IMR-90 (cell line): ENCODE measurements around the gene CENPU. TPM values are rescaled to one million over a fixed set of nuclear protein-coding genes. Genes with fewer than 3 reads are reported as not detected.
"Not testable (repeated sequence)": the region's sequence is repeated elsewhere in the genome, so short reads cannot be mapped to it uniquely, and the experiment has no call there.

Experiments used
- ATAC-seq: fragments of 200-7000 bp; cut with Tn5 transposase; 2 replicates; pipeline ENCODE4 v1.9.1; 2020; ENCODE audit warnings: low read depth, mild to moderate bottlenecking, moderate library complexity
- BruUV-seq: library from RNA; stranded (reverse); fragments of 400-500 nt; replicated peaks from 2 replicates; lab custom pipeline; 2021; lab: Mats Ljungman, UMichigan
- CTCF ChIA-PET: fragments of 300-600 bp; formaldehyde crosslinking; extraction: SDS; loops from one replicate; lab custom pipeline; 2021; ENCODE audit warnings: antibody characterized with exemption; lab: Yijun Ruan, JAX
- POLR2A ChIA-PET: fragments of 300-600 bp; sonication (Branson Sonifier 250); formaldehyde crosslinking; loops from one replicate; lab custom pipeline; 2022; ENCODE audit warnings: antibody characterized with exemption; ENCODE audit not compliant: unreplicated experiment; lab: Charles Lee
- DNase-seq: peaks from one replicate; pipeline ENCODE4 v3.0.0; 2013
- H2AFZ ChIP-seq: replicated peaks from 2 replicates; pipeline ENCODE3; 2013; ENCODE audit warnings: low read length, mild to moderate bottlenecking; ENCODE audit not compliant: poor library complexity
- H2AK5ac ChIP-seq: 2 replicates; pipeline ENCODE4 v1.6.1; 2013; ENCODE audit warnings: low read depth, low read length, inconsistent platforms
- H2AK9ac ChIP-seq: replicated peaks from 2 replicates; pipeline ENCODE3; 2013; ENCODE audit warnings: mild to moderate bottlenecking, low read depth, low read length, moderate library complexity; ENCODE audit not compliant: poor library complexity
- H2BK120ac ChIP-seq: 2 replicates; pipeline ENCODE4 v1.6.1; 2013; ENCODE audit warnings: low read depth, low read length, inconsistent platforms
- H2BK15ac ChIP-seq: 3 replicates; pipeline ENCODE4 v1.6.1; 2013; ENCODE audit warnings: low read depth, low read length, inconsistent platforms
- H2BK20ac ChIP-seq: 2 replicates; pipeline ENCODE4 v1.6.1; 2013; ENCODE audit warnings: low read depth, mild to moderate bottlenecking, inconsistent platforms, low read length, moderate library complexity
- H2BK5ac ChIP-seq: 2 replicates; pipeline ENCODE4 v1.6.1; 2013; ENCODE audit warnings: mild to moderate bottlenecking, low read depth, low read length, inconsistent platforms; ENCODE audit not compliant: poor library complexity, severe bottlenecking
- H3K14ac ChIP-seq: replicated peaks from 2 replicates; pipeline ENCODE4 v1.6.1; 2013; ENCODE audit warnings: low read depth, low read length, inconsistent platforms
- H3K18ac ChIP-seq: 2 replicates; pipeline ENCODE4 v1.6.1; 2013; ENCODE audit warnings: low read depth, low read length, control low read depth
- H3K23ac ChIP-seq: 2 replicates; pipeline ENCODE4 v1.6.1; 2013; ENCODE audit warnings: low read depth, low read length, inconsistent platforms
- H3K27ac ChIP-seq: 2 replicates; pipeline ENCODE4 v1.5.1; 2013; ENCODE audit warnings: mild to moderate bottlenecking, control low read depth, low read length; ENCODE audit not compliant: insufficient read depth
- H3K27me3 ChIP-seq: 2 replicates; pipeline ENCODE4 v1.6.1; 2013; ENCODE audit warnings: low read length; ENCODE audit not compliant: control insufficient read depth, insufficient read depth
- H3K36me3 ChIP-seq: 2 replicates; pipeline ENCODE4 v1.6.1; 2013; ENCODE audit warnings: low read length, mixed read lengths; ENCODE audit not compliant: control insufficient read depth, insufficient read depth
- H3K4ac ChIP-seq: 2 replicates; pipeline ENCODE4 v1.6.1; 2013; ENCODE audit warnings: low read depth, low read length, inconsistent platforms
- H3K4me1 ChIP-seq: 2 replicates; pipeline ENCODE4 v1.6.1; 2013; ENCODE audit warnings: low read length, mixed read lengths; ENCODE audit not compliant: control insufficient read depth, insufficient read depth
- H3K4me2 ChIP-seq: 2 replicates; pipeline ENCODE4 v1.6.1; 2013; ENCODE audit warnings: low read depth, mild to moderate bottlenecking, control low read depth, low read length, moderate library complexity
- H3K4me3 ChIP-seq: 2 replicates; pipeline ENCODE4 v1.5.1; 2013; ENCODE audit warnings: low read depth, mild to moderate bottlenecking, control low read depth, low read length, moderate library complexity; ENCODE audit not compliant: insufficient read depth
- H3K56ac ChIP-seq: 2 replicates; pipeline ENCODE4 v1.6.1; 2013; ENCODE audit warnings: low read length, inconsistent platforms; ENCODE audit not compliant: insufficient read depth; ENCODE audit errors: extremely low read depth
- H3K79me1 ChIP-seq, 2 experiments: 2 replicates each; pipeline ENCODE4 v1.6.1; 2013; ENCODE audit warnings: low read length in 2 of 2, inconsistent platforms in 1 of 2, low read depth in 1 of 2
- H3K9ac ChIP-seq: 2 replicates; pipeline ENCODE4 v1.6.1; 2013; ENCODE audit warnings: low read depth, low read length, control low read depth
- H3K9me1 ChIP-seq: 2 replicates; pipeline ENCODE4 v1.6.1; 2013; ENCODE audit warnings: low read length, inconsistent platforms; ENCODE audit not compliant: insufficient read depth
- H3K9me3 ChIP-seq: 2 replicates; pipeline ENCODE4 v1.6.1; 2013; ENCODE audit warnings: low read length; ENCODE audit not compliant: control insufficient read depth, insufficient read depth
- H4K20me1 ChIP-seq: 2 replicates; pipeline ENCODE4 v1.6.1; 2013; ENCODE audit warnings: low read length, inconsistent platforms; ENCODE audit not compliant: insufficient read depth
- H4K5ac ChIP-seq: 2 replicates; pipeline ENCODE4 v1.6.1; 2013; ENCODE audit warnings: mild to moderate bottlenecking, low read depth, low read length, control low read depth
- H4K8ac ChIP-seq, 2 experiments: 2 replicates each; pipeline ENCODE4 v1.6.1; 2013; ENCODE audit warnings: low read depth in 2 of 2, low read length in 2 of 2, control low read depth in 1 of 2, inconsistent platforms in 1 of 2
- H4K91ac ChIP-seq: 2 replicates; pipeline ENCODE4 v1.6.1; 2013; ENCODE audit warnings: low read depth, low read length, inconsistent platforms; ENCODE audit not compliant: insufficient read depth
- CEBPB ChIP-seq: IDR thresholded peaks from 2 replicates; pipeline ENCODE4 v1.6.1; 2012; ENCODE audit warnings: low read depth, low read length, improper control_type of control experiment
- NFE2L2 ChIP-seq: fragments of 150-350 bp; IDR thresholded peaks from 2 replicates; pipeline ENCODE4 v1.6.1; 2016; ENCODE audit warnings: low read depth, mild to moderate bottlenecking, low read length
- POLR2A ChIP-seq: IDR thresholded peaks from 2 replicates; pipeline ENCODE4 v1.6.1; 2012; ENCODE audit warnings: mild to moderate bottlenecking, low read depth, low read length
- RAD21 ChIP-seq: IDR thresholded peaks from 2 replicates; pipeline ENCODE4 v1.6.1; 2012; ENCODE audit warnings: low read length, improper control_type of control experiment
- USF2 ChIP-seq: fragments of 150-350 bp; IDR thresholded peaks from 2 replicates; pipeline ENCODE4 v1.6.1; 2017; ENCODE audit warnings: mild to moderate bottlenecking, antibody characterized with exemption, low read length, low read depth
- WGBS, 2 experiments: methylation state at CpG; one replicate each; pipeline versions ENCODE4 v1.1.5 to v1.1.7; 2013; ENCODE audit warnings: missing lambda C conversion rate in 2 of 2; ENCODE audit not compliant: insufficient read length in 1 of 2; ENCODE audit errors: extremely low coverage in 2 of 2; 5-methylcytosine and 5-hydroxymethylcytosine counted together
- dilution Hi-C: fragments of 300-500 bp; cut with HindIII; formaldehyde crosslinking; loops from one replicate; pipeline ENCODE4 v1.14.3; 2018; ENCODE audit warnings: low sequenced_read_pairs; ENCODE audit not compliant: unreplicated experiment
- in situ Hi-C: fragments of 300-500 bp; cut with MboI; formaldehyde crosslinking; loops from 3 replicates; pipeline ENCODE4 v1.14.3; 2019; ENCODE audit warnings: low sequenced_read_pairs, inconsistent platforms, mixed read lengths
- intact Hi-C: fragments of 100-400 bp; cut with micrococcal nuclease; formaldehyde crosslinking; loops from 2 replicates; pipeline ENCODE4 v1.10.0; 2022
- polyA plus RNA-seq, 3 experiments: library from polyadenylated mRNA; depleted of rRNA; stranded (reverse); fragments of >200 nt; gene quantifications; 2 replicates each; pipeline ENCODE4 v1.2.3, GENCODE V29; 2012; ENCODE audit warnings: low replicate concordance in 1 of 3
- total RNA-seq: library from RNA; depleted of rRNA; stranded (reverse); fragments of >200 nt; gene quantifications from 2 replicates; pipeline ENCODE4 v1.2.3, GENCODE V29; 2012
- TF ChIP-seq, protein P1 (sequence below): conservative IDR thresholded peaks from 2 replicates; pipeline ENCODE4 v1.5.1; 2012; ENCODE audit warnings: mild to moderate bottlenecking, low read depth, low read length, improper control_type of control experiment

Gene CENPU
- total and polyA plus RNA-seq, 2 of the 4 experiments (the other 2 are of a cell fraction) = 13.6 to 14.6 TPM

DNA sequence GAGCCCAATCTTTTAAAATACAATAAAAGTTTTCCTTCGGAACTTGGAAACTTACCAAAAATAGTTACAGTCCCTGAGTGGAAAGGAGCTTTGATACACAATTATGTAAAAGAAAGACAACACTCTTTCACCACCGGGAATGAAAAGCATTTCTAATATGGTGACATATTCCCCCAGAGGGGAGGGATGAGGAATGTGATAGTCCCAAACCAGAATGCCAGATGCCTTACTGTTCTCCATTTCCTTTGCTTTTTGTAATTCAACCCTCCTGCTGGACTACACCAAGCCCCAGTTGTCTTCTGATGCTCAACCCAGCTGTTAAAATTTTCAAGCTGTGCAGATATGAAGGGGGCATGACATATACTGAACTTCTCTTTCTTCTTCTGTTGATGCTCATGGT is 80.2 kb downstream of the CENPU start:
- H3K4ac ChIP-seq = no peak overlapping the region; the same call in 1 of the 2 replicates
- dilution Hi-C loops (no loop called here), in situ Hi-C loops (no loop called here), intact Hi-C loops (no loop called here)
- no peak overlapping the region; the same call in 1 of the 2 replicates for H3K23ac ChIP-seq
- H2BK20ac ChIP-seq = no peak overlapping the region
- no peak overlapping the region for H3K56ac ChIP-seq
- H3K4me3 ChIP-seq = no peak overlapping the region
- ATAC-seq = peak; percentile 5
- H2BK5ac ChIP-seq = peak overlapping the region; percentile 76
- peaks cover 10 to 15% of the 10 kb centered on the region in 2 experiments for H3K79me1 ChIP-seq
- 0 out of 2 replicates have a peak, but pooled peaks cover 1% of the 10 kb centered on the region for H3K36me3 ChIP-seq
- peaks cover 3% of the 10 kb centered on the region for H3K4me1 ChIP-seq
- WGBS, 2 experiments = no CpG with 5 or more reads among the region's 2 CpGs
- peak overlapping the region; percentile 41; the same call in 1 of the 2 replicates for H2BK120ac ChIP-seq
- H3K9ac ChIP-seq = no peak overlapping the region
- no TSS peak for BruUV-seq
- no peaks in the 10 kb centered on the region for H4K20me1 ChIP-seq
- no peak overlapping the region for H4K91ac ChIP-seq
- peak overlapping the region; percentile 15; the same call in 1 of the 2 replicates for H3K27ac ChIP-seq
- H2AK9ac ChIP-seq = no peak overlapping the region
- TF ChIP-seq CEBPB (no peak), USF2 (no peak), RAD21 (no peak), NFE2L2 (no peak), POLR2A (no peak)
- TF ChIP-seq, protein P1, sequence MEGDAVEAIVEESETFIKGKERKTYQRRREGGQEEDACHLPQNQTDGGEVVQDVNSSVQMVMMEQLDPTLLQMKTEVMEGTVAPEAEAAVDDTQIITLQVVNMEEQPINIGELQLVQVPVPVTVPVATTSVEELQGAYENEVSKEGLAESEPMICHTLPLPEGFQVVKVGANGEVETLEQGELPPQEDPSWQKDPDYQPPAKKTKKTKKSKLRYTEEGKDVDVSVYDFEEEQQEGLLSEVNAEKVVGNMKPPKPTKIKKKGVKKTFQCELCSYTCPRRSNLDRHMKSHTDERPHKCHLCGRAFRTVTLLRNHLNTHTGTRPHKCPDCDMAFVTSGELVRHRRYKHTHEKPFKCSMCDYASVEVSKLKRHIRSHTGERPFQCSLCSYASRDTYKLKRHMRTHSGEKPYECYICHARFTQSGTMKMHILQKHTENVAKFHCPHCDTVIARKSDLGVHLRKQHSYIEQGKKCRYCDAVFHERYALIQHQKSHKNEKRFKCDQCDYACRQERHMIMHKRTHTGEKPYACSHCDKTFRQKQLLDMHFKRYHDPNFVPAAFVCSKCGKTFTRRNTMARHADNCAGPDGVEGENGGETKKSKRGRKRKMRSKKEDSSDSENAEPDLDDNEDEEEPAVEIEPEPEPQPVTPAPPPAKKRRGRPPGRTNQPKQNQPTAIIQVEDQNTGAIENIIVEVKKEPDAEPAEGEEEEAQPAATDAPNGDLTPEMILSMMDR = no peak
- CTCF ChIA-PET = interaction anchor here (0.6 to 1.0 kb wide), 2 partner anchors 9 to 14 kb away, joined by 3 to 4 read pairs; no protein-coding TSS in a partner anchor
- 0 out of 4 replicates have a peak overlapping the region, but pooled peaks of 1 of the 2 experiments have one; percentile 18 for H4K8ac ChIP-seq
- H3K4me2 ChIP-seq = peak overlapping the region; percentile 49; the same call in 1 of the 2 replicates
- POLR2A ChIA-PET = no interaction called here
- no peaks in the 10 kb centered on the region for H3K27me3 ChIP-seq
- H3K9me1 ChIP-seq = no peaks in the 10 kb centered on the region
- H3K9me3 ChIP-seq = no peaks in the 10 kb centered on the region
- H2AK5ac ChIP-seq = no peak overlapping the region
- H3K14ac ChIP-seq = 0 out of 2 replicates have a peak overlapping the region, but pooled peaks have one; percentile 12
- H2AFZ ChIP-seq = no peak overlapping the region
- DNase-seq = peak; percentile 70
- H2BK15ac ChIP-seq = no peak overlapping the region
- H4K5ac ChIP-seq = no peak overlapping the region
- peak overlapping the region; percentile 60; the same call in 1 of the 2 replicates for H3K18ac ChIP-seq

- not testable (repeated sequence) for H3K4me3 ChIP-seq
Observed at GRCh38 chr4:184652681-184653080, 81.2 kb downstream of the CENPU start.

More at GRCh38 chr4:184652681-184653080, 81.2 kb downstream of the CENPU start:
- H3K9me1 ChIP-seq, POLR2A ChIA-PET, H3K27me3 ChIP-seq, H4K20me1 ChIP-seq, H3K18ac ChIP-seq, H3K4me1 ChIP-seq, intact Hi-C loops, H2BK15ac ChIP-seq, H4K91ac ChIP-seq, dilution Hi-C loops, CTCF ChIA-PET, ATAC-seq, H3K9me3 ChIP-seq, H3K9ac ChIP-seq, H2AK9ac ChIP-seq, H2BK20ac ChIP-seq, H3K23ac ChIP-seq, H3K4me2 ChIP-seq, H3K56ac ChIP-seq, DNase-seq, H4K8ac ChIP-seq, BruUV-seq, H3K27ac ChIP-seq, H3K14ac ChIP-seq, H3K36me3 ChIP-seq, in situ Hi-C loops, H4K5ac ChIP-seq, H2AFZ ChIP-seq: not testable (repeated sequence)
- peak overlapping the region; percentile 30 for H2BK5ac ChIP-seq
- H3K79me1 ChIP-seq = peaks cover 17 to 21% of the 10 kb centered on the region in 2 experiments
- H2BK120ac ChIP-seq = peak overlapping the region; percentile 52; the same call in 1 of the 2 replicates
- 0 out of 2 replicates have a peak overlapping the region, but pooled peaks have one; percentile 80 for H2AK5ac ChIP-seq
- peak overlapping the region; percentile 68; the same call in 1 of the 2 replicates for H3K4ac ChIP-seq
